Measurements from ENCODE around the gene KRTAP5-3. TPM values are rescaled to one million over a fixed set of nuclear protein-coding genes. Genes with fewer than 3 reads are reported as not detected.

KRTAP5-3 gene
- total RNA-seq, 1 experiment from 2014 or later, result not detected

GRCh38 chr11:1655168-1656060, 47.2 kb upstream of the KRTAP5-3 start:
- CTCF ChIA-PET, result no interaction called here
- Histone ChIP-seq H3F3A (ENCODE audit: insufficient read depth, low read depth) (no peaks in the 10 kb centered on the region), H3K27ac (no peak overlapping the region), H3K4me3 (no peak overlapping the region), H4K20me1 (ENCODE audit: insufficient read depth) (no peaks in the 10 kb centered on the region), H3K9me3 (ENCODE audit: insufficient read depth, low read depth) (no peaks in the 10 kb centered on the region), H3K79me2 (ENCODE audit: low read depth) (no peaks in the 10 kb centered on the region), H2AFZ (no peak overlapping the region), H3K9me2 (ENCODE audit: insufficient read depth) (no peaks in the 10 kb centered on the region), H3K4me1 (replicated peaks; ENCODE audit: insufficient read depth) (no peaks in the 10 kb centered on the region), H3K4me2 (no peak overlapping the region), H3K36me3 (ENCODE audit: low read depth) (no peaks in the 10 kb centered on the region), H3K27me3 (ENCODE audit: insufficient read depth, low read depth) (peaks cover 59% of the 10 kb centered on the region)
- no TSS peak for BruUV-seq (replicated peaks)
- POLR2A ChIA-PET (ENCODE audit: unreplicated experiment), result no interaction called here
- no peak for TF ChIP-seq EZH2 (IDR thresholded peaks at IDR 0.05; ENCODE audit: low read depth)
- TF ChIP-seq CTCF (conservative IDR thresholded peaks at IDR 0.05), result no peak
- intact Hi-C loops (cut with micrococcal nuclease; ENCODE audit: unreplicated experiment), result no loop called here
- no peak for DNase-seq

- Histone ChIP-seq H3K4me3 (no peak overlapping the region), H3K4me2 (no peak overlapping the region), H4K20me1 (ENCODE audit: insufficient read depth) (no peaks in the 10 kb centered on the region), H3K79me2 (ENCODE audit: low read depth) (no peaks in the 10 kb centered on the region), H3K36me3 (ENCODE audit: low read depth) (no peaks in the 10 kb centered on the region), H3K27me3 (ENCODE audit: insufficient read depth, low read depth) (peaks cover 51% of the 10 kb centered on the region), H3F3A (ENCODE audit: insufficient read depth, low read depth) (no peaks in the 10 kb centered on the region), H3K9me3 (ENCODE audit: insufficient read depth, low read depth) (no peaks in the 10 kb centered on the region), H2AFZ (no peak overlapping the region), H3K4me1 (replicated peaks; ENCODE audit: insufficient read depth) (no peaks in the 10 kb centered on the region), H3K27ac (no peak overlapping the region), H3K9me2 (ENCODE audit: insufficient read depth) (no peaks in the 10 kb centered on the region)
- ChIA-PET POLR2A (ENCODE audit: unreplicated experiment) (no interaction called here), CTCF (no interaction called here)
- intact Hi-C loops (cut with micrococcal nuclease; ENCODE audit: unreplicated experiment), result loop anchor here (5.0 kb wide), 1 partner anchor 38 kb away; no protein-coding TSS in a partner anchor
- no TSS peak for BruUV-seq (replicated peaks)
- TF ChIP-seq EZH2 (IDR thresholded peaks at IDR 0.05; ENCODE audit: low read depth) (no peak), CTCF (conservative IDR thresholded peaks at IDR 0.05) (no peak)
- DNase-seq, result no peak
These were observed 46.3 kb upstream of the KRTAP5-3 start for GRCh38 chr11:1654388-1655167.

GRCh38 chr11:1653541-1654387, 45.5 kb upstream of the KRTAP5-3 start:
- no peak for TF ChIP-seq EZH2 (IDR thresholded peaks at IDR 0.05; ENCODE audit: low read depth)
- TF ChIP-seq CTCF (conservative IDR thresholded peaks at IDR 0.05), result no peak
- Histone ChIP-seq H3K4me2 (no peak overlapping the region), H3K4me3 (no peak overlapping the region), H3K9me3 (ENCODE audit: insufficient read depth, low read depth) (no peaks in the 10 kb centered on the region), H3K79me2 (ENCODE audit: low read depth) (no peaks in the 10 kb centered on the region), H3F3A (ENCODE audit: insufficient read depth, low read depth) (no peaks in the 10 kb centered on the region), H3K9me2 (ENCODE audit: insufficient read depth) (no peaks in the 10 kb centered on the region), H2AFZ (no peak overlapping the region), H4K20me1 (ENCODE audit: insufficient read depth) (no peaks in the 10 kb centered on the region), H3K27me3 (ENCODE audit: insufficient read depth, low read depth) (peaks cover 43% of the 10 kb centered on the region), H3K4me1 (replicated peaks; ENCODE audit: insufficient read depth) (no peaks in the 10 kb centered on the region), H3K27ac (no peak overlapping the region), H3K36me3 (ENCODE audit: low read depth) (no peaks in the 10 kb centered on the region)
- intact Hi-C loops (cut with micrococcal nuclease; ENCODE audit: unreplicated experiment), result loop anchor here (1.0 to 5.0 kb wide), 2 partner anchors 39 to 499 kb away; no protein-coding TSS in a partner anchor
- CTCF ChIA-PET, result interaction anchor here (0.5 to 1.8 kb wide), 3 partner anchors 294 to 498 kb away, joined by 3 to 21 read pairs (median 8); no protein-coding TSS in a partner anchor
- DNase-seq, result no peak
- no TSS peak for BruUV-seq (replicated peaks)
- POLR2A ChIA-PET (ENCODE audit: unreplicated experiment), result no interaction called here

All from PC-9 (cell line).